GM19324 (cell line): ENCODE measurements around the gene ITGB3.
"Not testable (repeated sequence)": the region's sequence is repeated elsewhere in the genome, so short reads cannot be mapped to it uniquely, and the experiment has no call there.

Source experiments
- ATAC-seq: cut with Tn5 transposase; IDR thresholded peaks from one replicate; pipeline ENCODE4 v1.9.1; 2021; ENCODE audit warnings: mild to moderate bottlenecking, moderate library complexity; ENCODE audit not compliant: unreplicated experiment, low FRiP score

ITGB3 gene

GRCh38 chr17:47243737-47244598, 9.7 kb upstream of the ITGB3 start:
- ATAC-seq: no peak

GRCh38 chr17:47244697-47245096, 8.9 kb upstream of the ITGB3 start:
- no peak for ATAC-seq

- ATAC-seq: no peak
Observed at GRCh38 chr17:47246120-47246519, 7.5 kb upstream of the ITGB3 start.

- no peak for ATAC-seq
Observed at GRCh38 chr17:47250855-47251254, 2.8 kb upstream of the ITGB3 start.

GRCh38 chr17:47251421-47251940, 2.1 kb upstream of the ITGB3 start:
- ATAC-seq: no peak

- no peak for ATAC-seq
Observed at GRCh38 chr17:47252209-47252608, 1.4 kb upstream of the ITGB3 start.

GRCh38 chr17:47252766-47253512, 688 bp upstream of the ITGB3 start:
- no peak for ATAC-seq

GRCh38 chr17:47254403-47254943, 846 bp downstream of the ITGB3 start:
- no peak for ATAC-seq

GRCh38 chr17:47257651-47258339, 4.2 kb downstream of the ITGB3 start:
- ATAC-seq: no peak

- ATAC-seq: no peak
Observed at GRCh38 chr17:47262586-47262985, 9.0 kb downstream of the ITGB3 start.

GRCh38 chr17:47264166-47264565, 10.5 kb downstream of the ITGB3 start:
- no peak for ATAC-seq

- no peak for ATAC-seq
Observed at GRCh38 chr17:47265983-47266541, 12.4 kb downstream of the ITGB3 start.

GRCh38 chr17:47266782-47267181, 13.2 kb downstream of the ITGB3 start:
- ATAC-seq: no peak

GRCh38 chr17:47267354-47267828, 13.8 kb downstream of the ITGB3 start:
- ATAC-seq: no peak

GRCh38 chr17:47268964-47269363, 15.3 kb downstream of the ITGB3 start:
- not testable (repeated sequence) for ATAC-seq

GRCh38 chr17:47269561-47270280, 16.1 kb downstream of the ITGB3 start:
- ATAC-seq: not testable (repeated sequence)

GRCh38 chr17:47270946-47271705, 17.5 kb downstream of the ITGB3 start:
- no peak for ATAC-seq

- ATAC-seq: no peak
Observed at GRCh38 chr17:47272491-47272890, 18.9 kb downstream of the ITGB3 start.

GRCh38 chr17:47273245-47273644, 19.6 kb downstream of the ITGB3 start:
- ATAC-seq: no peak
